ENCODE measurements around the gene CYP2U1. TPM values are rescaled to one million over a fixed set of nuclear protein-coding genes. Genes with fewer than 3 reads are reported as not detected.

The CYP2U1 gene
- total RNA-seq, 1 experiment from 2014 or later: 2.5 TPM

DNA sequence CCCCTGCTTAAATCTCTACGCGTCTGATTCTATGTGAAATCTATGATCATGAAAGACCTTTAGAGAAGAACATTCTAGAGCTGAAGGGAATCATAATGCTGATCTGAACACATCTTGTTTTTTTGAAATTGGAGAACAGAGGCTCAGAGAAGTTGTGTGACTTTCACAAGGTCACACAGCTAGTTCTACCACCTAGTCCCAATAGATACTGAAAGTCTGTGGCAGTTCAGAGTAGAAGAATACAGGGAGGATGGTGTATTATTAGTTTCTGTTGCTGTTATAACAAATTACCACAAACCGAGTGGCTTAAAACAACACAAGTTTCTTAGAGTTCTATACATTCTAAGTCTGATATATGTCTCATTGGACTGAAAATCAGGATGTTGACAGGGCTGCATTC lies 14.5 kb downstream of the CYP2U1 start:
- no peaks in the 10 kb centered on the region for H3K4me1 Mint-ChIP-seq (ENCODE audit: insufficient read depth, unreplicated experiment)
- ChIA-PET CTCF (no interaction called here), POLR2A (no interaction called here)
- H3K27ac Mint-ChIP-seq (ENCODE audit: low read depth, unreplicated experiment): no peak overlapping the region
- intact Hi-C loops (cut with micrococcal nuclease): no loop called here
- peaks cover 9% of the 10 kb centered on the region for H3K36me3 Mint-ChIP-seq (ENCODE audit: insufficient read depth, unreplicated experiment)
- no peak overlapping the region for H3K4me3 Mint-ChIP-seq (ENCODE audit: unreplicated experiment)
- no peaks in the 10 kb centered on the region for H3K27me3 Mint-ChIP-seq (ENCODE audit: insufficient read depth, unreplicated experiment)
- no peaks in the 10 kb centered on the region for H3K9me3 Mint-ChIP-seq (ENCODE audit: unreplicated experiment)
- TF ChIP-seq, protein P1, sequence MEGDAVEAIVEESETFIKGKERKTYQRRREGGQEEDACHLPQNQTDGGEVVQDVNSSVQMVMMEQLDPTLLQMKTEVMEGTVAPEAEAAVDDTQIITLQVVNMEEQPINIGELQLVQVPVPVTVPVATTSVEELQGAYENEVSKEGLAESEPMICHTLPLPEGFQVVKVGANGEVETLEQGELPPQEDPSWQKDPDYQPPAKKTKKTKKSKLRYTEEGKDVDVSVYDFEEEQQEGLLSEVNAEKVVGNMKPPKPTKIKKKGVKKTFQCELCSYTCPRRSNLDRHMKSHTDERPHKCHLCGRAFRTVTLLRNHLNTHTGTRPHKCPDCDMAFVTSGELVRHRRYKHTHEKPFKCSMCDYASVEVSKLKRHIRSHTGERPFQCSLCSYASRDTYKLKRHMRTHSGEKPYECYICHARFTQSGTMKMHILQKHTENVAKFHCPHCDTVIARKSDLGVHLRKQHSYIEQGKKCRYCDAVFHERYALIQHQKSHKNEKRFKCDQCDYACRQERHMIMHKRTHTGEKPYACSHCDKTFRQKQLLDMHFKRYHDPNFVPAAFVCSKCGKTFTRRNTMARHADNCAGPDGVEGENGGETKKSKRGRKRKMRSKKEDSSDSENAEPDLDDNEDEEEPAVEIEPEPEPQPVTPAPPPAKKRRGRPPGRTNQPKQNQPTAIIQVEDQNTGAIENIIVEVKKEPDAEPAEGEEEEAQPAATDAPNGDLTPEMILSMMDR (IDR thresholded peaks at IDR 0.05; ENCODE audit: unreplicated experiment): no peak
- no TSS peak for BruUV-seq (replicated peaks)
- no peak for DNase-seq (ENCODE audit: unreplicated experiment)

DNA sequence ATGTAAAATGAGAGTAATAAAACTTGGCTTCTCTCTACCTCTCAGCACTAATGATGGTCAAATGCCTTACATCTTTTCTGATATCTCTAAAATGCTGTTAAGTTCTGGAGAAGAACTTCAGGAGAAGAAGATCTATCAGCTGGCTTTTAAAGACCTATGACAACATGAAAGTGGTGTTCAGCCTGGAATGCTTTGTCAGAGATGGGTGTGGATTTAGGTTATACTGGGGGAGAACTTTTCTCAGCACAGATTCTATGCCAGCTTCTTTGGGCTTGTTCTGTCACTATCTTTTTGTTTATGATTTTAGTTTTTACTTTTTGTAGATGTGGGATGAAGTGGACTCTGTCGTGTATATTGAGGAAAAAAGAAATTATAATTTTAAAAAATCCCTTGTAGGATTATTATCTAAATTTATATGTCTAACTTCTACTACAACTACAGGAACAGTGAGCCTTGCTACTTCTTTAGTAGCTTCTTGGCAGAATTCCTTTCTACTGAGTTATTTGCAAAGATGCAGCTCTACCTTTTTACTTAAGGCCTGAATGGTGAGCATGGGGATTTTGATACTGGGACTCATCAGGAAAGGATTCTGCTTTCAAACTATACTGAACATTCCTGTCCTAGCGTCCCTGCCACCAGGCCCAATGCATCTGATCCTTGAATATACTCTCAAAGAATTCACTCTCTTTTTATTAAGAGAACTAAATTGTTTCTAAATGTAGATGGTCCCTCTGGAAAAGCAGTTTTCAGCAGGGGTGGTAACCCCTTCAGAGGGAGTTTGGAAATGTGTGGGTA lies 19.6 kb downstream of the CYP2U1 start:
- peaks cover 9% of the 10 kb centered on the region for H3K36me3 Mint-ChIP-seq (ENCODE audit: insufficient read depth, unreplicated experiment)
- no peak for DNase-seq (ENCODE audit: unreplicated experiment)
- TF ChIP-seq, protein P1 (IDR thresholded peaks at IDR 0.05; ENCODE audit: unreplicated experiment): no peak
- no peak overlapping the region for H3K27ac Mint-ChIP-seq (ENCODE audit: low read depth, unreplicated experiment)
- no peaks in the 10 kb centered on the region for H3K27me3 Mint-ChIP-seq (ENCODE audit: insufficient read depth, unreplicated experiment)
- no TSS peak for BruUV-seq (replicated peaks)
- POLR2A ChIA-PET: no interaction called here
- H3K9me3 Mint-ChIP-seq (ENCODE audit: unreplicated experiment): no peaks in the 10 kb centered on the region
- H3K4me3 Mint-ChIP-seq (ENCODE audit: unreplicated experiment): no peak overlapping the region
- no peaks in the 10 kb centered on the region for H3K4me1 Mint-ChIP-seq (ENCODE audit: insufficient read depth, unreplicated experiment)
- CTCF ChIA-PET: interaction anchor here (0.7 kb wide), 1 partner anchor 241 kb away, joined by 3 read pairs; no protein-coding TSS in a partner anchor
- intact Hi-C loops (cut with micrococcal nuclease): no loop called here

DNA sequence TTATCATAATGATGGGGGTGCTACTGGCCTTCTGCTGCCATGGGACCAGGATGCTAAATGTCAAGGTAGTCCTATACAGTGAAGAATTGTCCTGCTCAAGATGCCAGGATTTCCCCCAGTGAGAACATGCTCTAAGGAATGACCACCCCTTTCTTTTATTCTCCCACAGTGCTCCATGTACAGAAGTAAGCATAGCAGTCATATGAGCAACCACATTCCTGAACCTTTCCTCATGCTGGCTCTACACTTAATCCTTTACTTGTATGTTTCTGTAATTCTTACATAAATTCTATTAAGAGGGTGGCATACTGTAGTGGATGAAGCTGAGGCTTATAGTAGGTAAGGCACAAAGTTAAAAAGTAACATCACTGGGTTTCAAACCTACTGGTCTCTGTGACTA lies 20.2 kb downstream of the CYP2U1 start:
- TF ChIP-seq, protein P1 (IDR thresholded peaks at IDR 0.05; ENCODE audit: unreplicated experiment): no peak
- CTCF ChIA-PET: interaction anchor here (0.7 kb wide), 1 partner anchor 241 kb away, joined by 3 read pairs; no protein-coding TSS in a partner anchor
- no peak overlapping the region for H3K4me3 Mint-ChIP-seq (ENCODE audit: unreplicated experiment)
- POLR2A ChIA-PET: no interaction called here
- BruUV-seq (replicated peaks): no TSS peak
- peaks cover 9% of the 10 kb centered on the region for H3K36me3 Mint-ChIP-seq (ENCODE audit: insufficient read depth, unreplicated experiment)
- intact Hi-C loops (cut with micrococcal nuclease): no loop called here
- no peak for DNase-seq (ENCODE audit: unreplicated experiment)
- no peaks in the 10 kb centered on the region for H3K9me3 Mint-ChIP-seq (ENCODE audit: unreplicated experiment)
- no peaks in the 10 kb centered on the region for H3K4me1 Mint-ChIP-seq (ENCODE audit: insufficient read depth, unreplicated experiment)
- no peak overlapping the region for H3K27ac Mint-ChIP-seq (ENCODE audit: low read depth, unreplicated experiment)
- no peaks in the 10 kb centered on the region for H3K27me3 Mint-ChIP-seq (ENCODE audit: insufficient read depth, unreplicated experiment)

DNA sequence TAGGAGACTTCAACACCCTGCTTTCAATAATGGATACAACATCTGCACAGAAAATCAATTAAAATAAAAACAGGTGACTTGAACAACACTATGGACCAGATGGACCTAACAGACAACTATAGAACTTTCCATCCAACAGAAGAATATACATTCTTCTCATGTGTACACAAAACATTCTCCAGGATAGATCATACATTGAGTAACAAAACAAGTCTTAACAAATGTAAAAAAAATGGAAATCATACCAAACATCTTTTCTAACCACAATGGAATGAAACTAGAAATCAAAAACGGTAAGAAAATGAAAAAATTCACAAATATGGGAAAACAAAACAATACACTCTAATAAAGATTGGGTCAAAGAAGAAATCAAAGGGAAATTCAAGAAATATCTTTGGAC lies 24.7 kb downstream of the CYP2U1 start:
- POLR2A ChIA-PET: no interaction called here
- no peak overlapping the region for H3K27ac Mint-ChIP-seq (ENCODE audit: low read depth, unreplicated experiment)
- H3K36me3 Mint-ChIP-seq (ENCODE audit: insufficient read depth, unreplicated experiment): peaks cover 4% of the 10 kb centered on the region
- CTCF ChIA-PET: no interaction called here
- DNase-seq (ENCODE audit: unreplicated experiment): no peak
- BruUV-seq (replicated peaks): no TSS peak
- no peaks in the 10 kb centered on the region for H3K9me3 Mint-ChIP-seq (ENCODE audit: unreplicated experiment)
- no peak overlapping the region for H3K4me3 Mint-ChIP-seq (ENCODE audit: unreplicated experiment)
- intact Hi-C loops (cut with micrococcal nuclease): no loop called here
- TF ChIP-seq, protein P1 (IDR thresholded peaks at IDR 0.05; ENCODE audit: unreplicated experiment): no peak
- no peaks in the 10 kb centered on the region for H3K4me1 Mint-ChIP-seq (ENCODE audit: insufficient read depth, unreplicated experiment)
- H3K27me3 Mint-ChIP-seq (ENCODE audit: insufficient read depth, unreplicated experiment): no peaks in the 10 kb centered on the region
